Parathyroid adenoma (tissue), 2 donors: ENCODE results near the gene GADD45A.

Source experiments
- H2AFZ ChIP-seq: fragments of 300-600 bp; sonication (generic); one replicate; pipeline ENCODE4 v1.7.0; 2017; ENCODE audit warnings: antibody characterized with exemption, mild to moderate bottlenecking
- H3K27ac ChIP-seq: fragments of 300-600 bp; sonication (generic); one replicate; pipeline ENCODE4 v1.7.0; 2017
- H3K27me3 ChIP-seq: fragments of 300-600 bp; sonication (generic); one replicate; pipeline ENCODE4 v1.7.0; 2017; ENCODE audit warnings: low read length; ENCODE audit not compliant: control insufficient read depth, insufficient read depth
- H3K36me3 ChIP-seq: fragments of 300-600 bp; sonication (generic); one replicate; pipeline ENCODE4 v1.7.0; 2017; ENCODE audit warnings: low read length; ENCODE audit not compliant: control insufficient read depth, insufficient read depth
- H3K4me1 ChIP-seq: fragments of 300-600 bp; sonication (generic); one replicate; pipeline ENCODE4 v1.7.0; 2017; ENCODE audit warnings: control low read depth
- H3K4me2 ChIP-seq: fragments of 300-600 bp; sonication (generic); one replicate; pipeline ENCODE4 v1.7.0; 2017; ENCODE audit warnings: low read length
- H3K4me3 ChIP-seq: fragments of 300-600 bp; sonication (generic); one replicate; pipeline ENCODE4 v1.7.0; 2017; ENCODE audit warnings: low read depth, low read length
- H3K79me2 ChIP-seq: fragments of 300-600 bp; sonication (generic); one replicate; pipeline ENCODE4 v1.7.0; 2017; ENCODE audit warnings: control low read depth
- H3K9ac ChIP-seq: fragments of 300-600 bp; sonication (generic); one replicate; pipeline ENCODE4 v1.7.0; 2017; ENCODE audit warnings: mild to moderate bottlenecking
- H3K9me3 ChIP-seq: fragments of 300-600 bp; sonication (generic); one replicate; pipeline ENCODE4 v1.7.0; 2017; ENCODE audit warnings: low read length; ENCODE audit not compliant: control insufficient read depth
- CTCF ChIP-seq: fragments of 300-600 bp; sonication (generic); IDR thresholded peaks from one replicate; pipeline ENCODE4 v1.7.0; 2017; ENCODE audit warnings: antibody characterized with exemption, mild to moderate bottlenecking
- donor health status: primary hyperparathyroidism.

The GADD45A gene

DNA sequence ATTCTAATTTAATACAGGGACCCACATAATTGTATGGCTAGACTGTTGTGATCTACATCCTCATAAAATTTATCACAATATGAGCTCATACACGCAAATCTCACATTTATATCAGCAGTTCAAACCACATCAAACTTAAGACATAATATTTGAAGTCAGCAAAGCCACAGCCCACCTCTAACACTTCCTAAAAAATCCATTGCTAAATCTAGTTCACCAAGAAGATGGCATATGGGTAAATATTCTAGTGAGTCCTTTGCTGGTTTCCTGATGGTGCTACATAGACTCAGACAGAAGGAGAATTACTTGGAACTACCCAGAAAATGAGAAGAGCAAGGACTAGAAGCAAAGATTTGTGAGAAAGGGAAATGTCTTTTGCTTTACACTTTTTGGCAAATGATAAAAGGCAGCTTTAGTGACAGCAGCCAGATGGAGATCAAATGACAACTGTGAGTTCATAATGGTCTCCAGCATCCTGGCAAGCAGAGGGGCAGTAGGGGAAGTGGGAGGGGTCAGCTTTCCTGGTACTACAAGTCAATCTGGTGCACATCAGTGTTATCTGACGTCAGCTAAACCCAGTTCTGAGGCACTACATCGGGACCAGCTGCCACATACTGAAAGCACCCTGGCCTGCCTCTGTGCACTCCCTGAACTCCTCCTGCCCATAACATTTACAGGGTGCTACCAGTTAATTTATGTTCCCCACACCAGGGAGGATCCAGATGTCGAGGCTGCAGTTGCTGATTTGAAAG is 10.6 kb upstream of the GADD45A start:
- no peaks in the 10 kb centered on the region for H3K9me3 ChIP-seq
- H3K9ac ChIP-seq = no peak overlapping the region
- no peak for TF ChIP-seq CTCF
- H3K4me2 ChIP-seq = no peak overlapping the region
- H3K36me3 ChIP-seq = no peaks in the 10 kb centered on the region
- H3K27me3 ChIP-seq = no peaks in the 10 kb centered on the region
- H3K79me2 ChIP-seq = no peaks in the 10 kb centered on the region
- no peak overlapping the region for H2AFZ ChIP-seq
- H3K4me3 ChIP-seq = no peak overlapping the region
- no peak overlapping the region for H3K27ac ChIP-seq
- H3K4me1 ChIP-seq = peaks cover 4% of the 10 kb centered on the region

- Histone ChIP-seq H3K4me1 (peaks cover 4% of the 10 kb centered on the region), H2AFZ (no peak overlapping the region), H3K4me2 (no peak overlapping the region), H3K27me3 (no peaks in the 10 kb centered on the region), H3K9ac (no peak overlapping the region), H3K9me3 (no peaks in the 10 kb centered on the region), H3K4me3 (no peak overlapping the region), H3K79me2 (no peaks in the 10 kb centered on the region), H3K36me3 (no peaks in the 10 kb centered on the region), H3K27ac (no peak overlapping the region)
- no peak for TF ChIP-seq CTCF
Observed at GRCh38 chr1:67675800-67676199, 9.2 kb upstream of the GADD45A start.

DNA sequence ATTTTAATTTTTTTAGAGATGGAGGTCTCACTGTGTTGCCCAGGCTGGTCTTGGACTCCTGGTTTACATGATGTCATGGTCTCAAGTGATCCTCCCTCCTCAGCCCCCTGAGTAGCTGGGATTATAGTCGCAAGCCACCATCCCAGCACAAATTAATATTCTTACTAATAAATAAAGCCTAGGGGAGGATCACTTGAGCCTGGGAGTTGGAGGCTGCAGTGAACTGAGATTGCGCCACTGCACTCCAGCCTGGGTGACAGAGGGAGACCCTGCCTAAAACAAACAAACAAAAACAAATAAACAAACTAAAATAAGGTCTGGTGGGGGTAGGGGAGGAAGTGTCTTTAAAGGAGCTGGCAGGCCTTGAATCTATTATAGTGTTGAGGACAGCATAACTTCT is 8.7 kb upstream of the GADD45A start:
- H3K27me3 ChIP-seq = no peaks in the 10 kb centered on the region

DNA sequence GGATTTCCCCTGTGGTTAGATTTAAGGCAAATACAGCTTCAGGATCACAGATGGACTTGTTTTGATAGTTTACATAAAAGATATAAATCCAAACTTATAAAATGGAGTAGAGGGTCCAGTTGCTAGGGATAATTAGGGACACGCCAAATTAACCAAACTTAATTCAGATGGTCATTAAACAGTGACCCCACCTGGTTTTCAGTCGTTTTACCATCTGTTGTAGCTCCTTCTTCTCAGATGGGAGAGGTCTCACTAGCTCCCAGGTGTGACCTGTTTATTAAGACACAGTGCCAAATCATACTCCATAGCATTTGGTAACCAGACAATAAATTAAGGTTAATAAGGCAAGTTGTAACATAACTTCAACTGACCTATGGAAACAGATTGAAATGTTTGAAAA is 8.1 kb upstream of the GADD45A start:
- TF ChIP-seq CTCF = no peak
- no peaks in the 10 kb centered on the region for H3K9me3 ChIP-seq
- no peaks in the 10 kb centered on the region for H3K79me2 ChIP-seq
- no peak overlapping the region for H3K27ac ChIP-seq
- H3K4me1 ChIP-seq = peaks cover 4% of the 10 kb centered on the region
- no peak overlapping the region for H3K9ac ChIP-seq
- no peaks in the 10 kb centered on the region for H3K36me3 ChIP-seq
- H3K27me3 ChIP-seq = no peaks in the 10 kb centered on the region
- H3K4me2 ChIP-seq = no peak overlapping the region
- no peak overlapping the region for H3K4me3 ChIP-seq
- no peak overlapping the region for H2AFZ ChIP-seq

More for the DNA sequence above, 8.7 kb upstream of the GADD45A start:
- no peak overlapping the region for H2AFZ ChIP-seq
- H3K79me2 ChIP-seq = no peaks in the 10 kb centered on the region
- no peak for TF ChIP-seq CTCF
- no peak overlapping the region for H3K27ac ChIP-seq
- H3K9ac ChIP-seq = no peak overlapping the region
- H3K36me3 ChIP-seq = no peaks in the 10 kb centered on the region
- no peak overlapping the region for H3K4me3 ChIP-seq
- H3K4me1 ChIP-seq = peaks cover 4% of the 10 kb centered on the region
- no peak overlapping the region for H3K4me2 ChIP-seq
- H3K9me3 ChIP-seq = no peaks in the 10 kb centered on the region

DNA sequence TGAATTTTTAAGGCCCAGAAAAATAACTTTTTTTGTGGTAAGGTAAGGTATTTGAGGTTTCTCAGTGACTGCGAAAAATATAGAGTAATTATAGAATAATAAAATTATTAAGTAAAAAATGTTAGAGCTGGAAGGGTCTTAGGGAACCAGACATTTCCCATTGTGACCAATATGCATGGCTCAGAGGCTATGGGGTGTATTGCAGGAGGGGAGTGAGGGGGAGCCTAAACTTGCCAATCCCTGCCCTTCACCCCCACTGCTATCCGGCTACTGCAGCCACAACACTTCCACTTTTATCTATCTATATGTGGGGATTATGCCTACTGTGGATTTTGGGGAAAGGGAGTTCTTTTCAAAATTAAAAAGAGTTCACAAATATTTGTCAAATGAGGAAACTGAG is 7.6 kb upstream of the GADD45A start:
- Histone ChIP-seq H2AFZ (no peak overlapping the region), H3K79me2 (no peaks in the 10 kb centered on the region), H3K4me2 (no peak overlapping the region), H3K9me3 (no peaks in the 10 kb centered on the region), H3K9ac (no peak overlapping the region), H3K27me3 (no peaks in the 10 kb centered on the region), H3K36me3 (no peaks in the 10 kb centered on the region), H3K4me1 (peaks cover 4% of the 10 kb centered on the region), H3K4me3 (no peak overlapping the region), H3K27ac (no peak overlapping the region)
- TF ChIP-seq CTCF = no peak
